Lower leg skin (tissue), 4 donors: ENCODE measurements around the gene SEMA3D. TPM values are rescaled to one million over a fixed set of nuclear protein-coding genes. Genes with fewer than 3 reads are reported as not detected.

Source experiments
- DNase-seq, 2 donors: peaks; one replicate each; pipeline ENCODE4 v3.0.0-alpha.2; 2019; ENCODE audit warnings: low spot score in 2 of 2
- H3K4me3 ChIP-seq: fragments of 200-600 bp; sonication (generic); 2 replicates; pipeline ENCODE4 v1.5.1; 2017; ENCODE audit warnings: mild to moderate bottlenecking, low read depth; ENCODE audit not compliant: poor library complexity, severe bottlenecking
- POLR2A ChIP-seq, 2 donors: fragments of 450-650 bp; IDR thresholded peaks; one replicate each; pipeline ENCODE4 v1.6.1; 2016 to 2017; ENCODE audit warnings: antibody characterized with exemption in 2 of 2, mild to moderate bottlenecking in 1 of 2, moderate library complexity in 1 of 2
- WGBS, 2 donors: methylation state at CpG; one replicate each; pipeline ENCODE4 v1.1.5; 2018; 5-methylcytosine and 5-hydroxymethylcytosine counted together
- intact Hi-C: fragments of 100-400 bp; cut with DNase I; formaldehyde crosslinking; loops from one replicate; pipeline ENCODE4 v1.15.0; 2023; ENCODE audit warnings: low total_unique reads
- total RNA-seq, 4 donors: library from RNA; depleted of rRNA; stranded (reverse); fragments of >200 nt; gene quantifications; one replicate each; pipeline ENCODE4 v1.1.0, GENCODE V29; 2016
- TF ChIP-seq, protein P1 (sequence below), 3 donors: fragments of 450-650 bp; IDR thresholded peaks; one replicate each; pipeline ENCODE4 v1.5.1; 2016; ENCODE audit warnings: antibody characterized with exemption in 3 of 3, mild to moderate bottlenecking in 3 of 3, moderate library complexity in 2 of 3

The SEMA3D gene
- total RNA-seq, 4 donors from 2014 or later, result 2.4 to 4.7 (median 2.7) TPM

DNA sequence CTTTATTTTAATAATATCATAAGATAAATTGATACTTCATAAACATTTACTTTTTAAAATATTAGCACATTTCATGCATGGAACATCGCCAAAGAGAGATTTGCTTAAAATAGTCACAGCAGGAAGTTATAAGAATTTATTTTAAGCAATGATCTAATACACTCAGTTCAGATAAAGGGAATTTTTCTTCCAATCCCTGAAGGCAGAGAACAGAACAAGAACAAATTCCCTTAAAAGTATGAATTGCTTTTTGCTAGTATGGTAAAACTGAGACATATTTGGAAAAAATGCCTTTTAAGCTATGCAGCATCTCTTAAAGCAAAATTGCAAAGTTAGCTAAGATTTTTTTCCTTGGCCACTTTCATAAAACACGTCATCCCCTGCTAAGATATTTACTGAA is 91.0 kb downstream of the SEMA3D start:
- 40 to 47% methylated on average over 2 of the region's 2 CpGs for WGBS, 2 donors
- TF ChIP-seq, protein P1, sequence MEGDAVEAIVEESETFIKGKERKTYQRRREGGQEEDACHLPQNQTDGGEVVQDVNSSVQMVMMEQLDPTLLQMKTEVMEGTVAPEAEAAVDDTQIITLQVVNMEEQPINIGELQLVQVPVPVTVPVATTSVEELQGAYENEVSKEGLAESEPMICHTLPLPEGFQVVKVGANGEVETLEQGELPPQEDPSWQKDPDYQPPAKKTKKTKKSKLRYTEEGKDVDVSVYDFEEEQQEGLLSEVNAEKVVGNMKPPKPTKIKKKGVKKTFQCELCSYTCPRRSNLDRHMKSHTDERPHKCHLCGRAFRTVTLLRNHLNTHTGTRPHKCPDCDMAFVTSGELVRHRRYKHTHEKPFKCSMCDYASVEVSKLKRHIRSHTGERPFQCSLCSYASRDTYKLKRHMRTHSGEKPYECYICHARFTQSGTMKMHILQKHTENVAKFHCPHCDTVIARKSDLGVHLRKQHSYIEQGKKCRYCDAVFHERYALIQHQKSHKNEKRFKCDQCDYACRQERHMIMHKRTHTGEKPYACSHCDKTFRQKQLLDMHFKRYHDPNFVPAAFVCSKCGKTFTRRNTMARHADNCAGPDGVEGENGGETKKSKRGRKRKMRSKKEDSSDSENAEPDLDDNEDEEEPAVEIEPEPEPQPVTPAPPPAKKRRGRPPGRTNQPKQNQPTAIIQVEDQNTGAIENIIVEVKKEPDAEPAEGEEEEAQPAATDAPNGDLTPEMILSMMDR (IDR thresholded peaks at IDR 0.05), result no peak
- no peak for TF ChIP-seq POLR2A (IDR thresholded peaks at IDR 0.05)
- H3K4me3 ChIP-seq, result no peak overlapping the region
- DNase-seq, result no peak
- intact Hi-C loops, result no loop called here

DNA sequence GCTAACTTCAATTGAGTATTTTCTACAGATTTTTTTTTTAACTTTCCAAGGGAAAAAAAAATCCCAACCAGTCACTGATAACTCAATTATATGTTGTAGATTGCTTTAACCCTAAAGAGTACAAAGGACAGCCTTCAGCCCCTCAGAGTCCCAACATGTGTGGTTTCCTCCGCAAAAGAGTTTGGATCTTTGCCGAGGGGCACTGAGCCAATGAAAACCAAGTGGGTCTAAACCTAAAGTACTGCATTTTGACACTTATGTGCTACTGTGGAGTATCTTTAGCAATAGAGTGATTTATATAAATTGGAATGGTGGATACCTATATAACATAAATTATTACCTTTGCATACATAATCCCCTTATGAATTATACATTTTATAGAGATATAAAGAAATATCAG is 91.5 kb downstream of the SEMA3D start:
- TF ChIP-seq, protein P1 (IDR thresholded peaks at IDR 0.05), result no peak
- intact Hi-C loops, result no loop called here
- no peak for DNase-seq
- WGBS, 2 donors, result 45 to 53% methylated on average over 2 of the region's 2 CpGs
- H3K4me3 ChIP-seq, result no peak overlapping the region

DNA sequence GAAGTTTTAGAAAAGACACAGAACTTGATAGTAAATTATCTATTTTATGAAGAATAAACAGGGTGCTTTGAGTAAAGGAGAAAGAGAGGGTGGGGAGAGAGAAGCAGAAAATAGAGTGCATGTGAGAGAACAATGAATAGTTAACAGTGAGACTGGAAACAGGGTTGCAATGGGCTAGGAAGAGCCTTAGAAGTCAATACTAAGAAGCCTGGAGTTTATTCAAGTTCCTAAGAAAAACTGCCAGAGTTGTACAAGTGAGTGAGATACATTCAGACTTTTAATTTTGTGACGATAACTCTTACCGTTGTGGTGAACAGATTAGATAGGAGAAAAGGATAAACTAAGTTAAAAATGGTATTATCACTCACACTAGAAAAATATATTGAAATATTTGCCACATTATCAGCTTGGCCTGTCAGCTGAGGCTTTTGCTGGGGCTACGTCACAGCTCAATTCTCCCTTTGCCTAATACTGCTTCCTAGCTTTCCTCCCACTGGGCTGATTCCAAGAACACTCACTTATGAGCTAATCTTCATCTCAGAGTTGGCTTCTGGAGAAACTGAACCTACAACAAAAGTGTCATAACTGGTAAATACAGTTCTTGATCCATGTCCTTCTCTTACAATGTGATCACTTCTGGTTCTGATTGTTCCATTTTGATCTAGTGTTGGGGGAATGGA is 92.7 kb downstream of the SEMA3D start:
- DNase-seq, result peak in 1 of 2 donors; percentile 18
- intact Hi-C loops, result no loop called here
- 55 to 62% methylated on average over 3 of the region's 3 CpGs for WGBS, 2 donors
- no peak overlapping the region for H3K4me3 ChIP-seq
- TF ChIP-seq, protein P1 (IDR thresholded peaks at IDR 0.05), result no peak
- TF ChIP-seq POLR2A (IDR thresholded peaks at IDR 0.05), result no peak

DNA sequence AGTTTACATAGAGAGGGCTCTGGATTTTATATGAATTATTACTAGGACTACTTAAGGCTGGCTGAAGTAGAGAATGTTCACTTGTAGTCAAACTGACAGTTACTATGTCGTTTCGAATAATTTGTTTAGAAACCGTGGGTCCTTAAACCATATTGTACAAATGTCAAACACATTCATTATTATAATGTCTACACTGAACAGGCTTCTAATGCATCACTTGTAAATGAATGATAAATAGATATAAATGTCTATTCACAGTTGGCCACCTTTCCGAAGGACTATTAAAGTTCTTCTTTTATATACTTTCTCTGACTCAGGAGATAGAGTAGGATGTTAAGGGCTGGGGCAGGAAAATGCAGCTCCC is 95.3 kb downstream of the SEMA3D start:
- no peak overlapping the region for H3K4me3 ChIP-seq
- DNase-seq, result no peak
- intact Hi-C loops, result no loop called here
- 83 to 85% methylated on average over 4 of the region's 4 CpGs for WGBS, 2 donors
- TF ChIP-seq, protein P1 (IDR thresholded peaks at IDR 0.05), result no peak
- no peak for TF ChIP-seq POLR2A (IDR thresholded peaks at IDR 0.05)

DNA sequence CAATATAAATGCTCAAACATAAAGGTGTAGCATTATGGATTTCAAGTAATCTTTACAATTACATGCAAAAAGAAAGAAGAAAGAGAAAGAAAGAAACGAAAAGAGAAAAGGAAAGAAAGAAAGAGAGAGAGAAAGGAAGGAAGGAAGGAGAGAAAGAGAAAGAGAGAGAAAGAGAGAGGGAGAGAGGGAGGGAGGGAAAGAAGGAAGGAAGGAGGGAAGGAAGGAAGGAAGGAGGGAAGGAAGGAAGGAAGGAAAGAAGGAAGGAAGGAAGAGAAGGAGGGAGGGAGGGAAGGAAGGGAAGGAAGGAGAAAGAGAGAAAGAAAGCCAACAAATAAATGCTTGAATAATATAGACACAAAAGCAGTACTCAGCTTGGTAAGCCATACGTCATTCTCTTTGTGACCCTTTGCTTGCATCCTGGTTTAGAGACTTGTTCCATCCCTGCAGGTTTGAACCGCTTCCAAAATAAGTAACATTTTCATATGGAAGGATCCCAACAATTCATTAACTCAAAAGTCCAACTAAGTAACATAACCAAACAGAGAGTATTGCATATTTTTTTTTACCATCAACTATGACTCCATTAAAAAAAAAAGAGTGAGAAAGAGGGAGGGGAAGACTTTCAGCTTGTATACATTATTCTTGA is 95.8 kb downstream of the SEMA3D start:
- no peak overlapping the region for H3K4me3 ChIP-seq
- intact Hi-C loops, result no loop called here
- WGBS, 2 donors, result 71 to 82% methylated on average over 3 of the region's 3 CpGs
- TF ChIP-seq, protein P1 (IDR thresholded peaks at IDR 0.05), result no peak
- no peak for DNase-seq

DNA sequence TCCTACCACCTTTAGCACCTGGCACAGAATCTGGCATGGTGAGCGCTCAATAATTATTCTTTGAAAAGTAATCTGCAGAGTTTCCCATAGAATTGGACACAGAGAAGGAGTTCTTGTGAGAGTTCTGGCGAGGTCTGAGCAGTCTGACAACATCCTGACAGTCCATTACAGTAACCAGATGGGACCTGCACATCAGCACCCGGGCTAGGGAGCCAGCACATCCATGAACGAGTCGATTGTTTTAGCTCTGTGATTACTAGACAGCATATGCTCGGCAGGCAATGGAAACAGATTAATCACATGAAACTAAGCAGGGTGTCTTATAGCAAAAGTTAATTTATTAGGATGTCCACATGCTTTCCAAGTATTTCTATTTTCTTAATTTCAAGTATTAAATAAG is 96.7 kb downstream of the SEMA3D start:
- DNase-seq, result no peak
- intact Hi-C loops, result no loop called here
- H3K4me3 ChIP-seq, result no peak overlapping the region
- 63 to 64% methylated on average over 6 of the region's 6 CpGs for WGBS, 2 donors
- TF ChIP-seq POLR2A (IDR thresholded peaks at IDR 0.05), result no peak
- TF ChIP-seq, protein P1 (IDR thresholded peaks at IDR 0.05), result no peak
